SU-DHL-6 (cell line): Measurements from ENCODE around the gene PGBD5.

Experiments
- CTCF ChIP-seq: fragments of 200-600 bp; sonication (generic); IDR thresholded peaks from one replicate; pipeline ENCODE4 v1.5.1; 2017; ENCODE audit warnings: antibody characterized with exemption, mild to moderate bottlenecking, low read length, moderate library complexity; ENCODE audit not compliant: insufficient read depth, poor library complexity, severe bottlenecking
- EZH2phosphoT487 ChIP-seq: fragments of 200-600 bp; sonication (generic), shearing (Covaris generic); conservative IDR thresholded peaks from 2 replicates; pipeline ENCODE4 v1.6.1; 2018; ENCODE audit warnings: mild to moderate bottlenecking, antibody characterized with exemption, low read length, moderate library complexity, mixed read lengths

DNA sequence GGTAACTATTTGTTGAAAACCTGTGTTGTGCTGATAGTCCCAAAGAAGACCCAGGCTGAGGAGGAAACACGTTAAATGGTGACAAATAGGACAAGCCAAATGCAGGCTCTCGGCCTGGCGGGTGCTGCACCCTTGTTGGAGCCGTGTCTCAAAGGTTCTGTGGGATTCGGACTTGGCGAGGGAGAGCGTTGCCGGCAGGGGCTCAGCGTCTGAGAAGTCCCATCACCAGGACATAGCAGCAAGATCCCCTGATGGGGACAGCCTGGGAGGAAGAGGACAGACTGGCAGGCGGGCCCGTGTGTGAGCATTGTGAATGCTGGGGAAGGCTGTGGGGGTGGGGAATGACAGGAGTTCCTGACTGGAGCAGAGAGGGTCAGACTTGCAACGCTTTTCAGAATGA is 142.5 kb downstream of the PGBD5 start:
- TF ChIP-seq CTCF (no peak), EZH2phosphoT487 (no peak)
